Activated CD4-positive, alpha-beta T cell treated with anti-CD3 and anti-CD28 coated beads, Interleukin-2, amount 10 ng/mL, durations not matched to agents 7 days and 5 days (primary cell): ENCODE measurements around the gene DNAAF2. TPM values are rescaled to one million over a fixed set of nuclear protein-coding genes. Genes with fewer than 3 reads are reported as not detected.
"Not testable (repeated sequence)": the region's sequence is repeated elsewhere in the genome, so short reads cannot be mapped to it uniquely, and the experiment has no call there.

ENCODE experiments used
- CTCF ChIA-PET: fragments of 350-600 bp; sonication (Branson Sonifier 250); formaldehyde crosslinking; loops from one replicate; lab custom pipeline; 2021; ENCODE audit warnings: antibody characterized with exemption; lab: Charles Lee
- POLR2A ChIA-PET: fragments of 350-600 bp; sonication (Branson Sonifier 250); formaldehyde crosslinking; loops from one replicate; lab custom pipeline; 2021; ENCODE audit warnings: antibody characterized with exemption; lab: Charles Lee
- DNase-seq: peaks from one replicate; pipeline ENCODE4 v3.0.0-alpha.2; 2020
- H3K27ac Mint-ChIP-seq: one replicate; pipeline ENCODE4 v1.8.0; 2021; ENCODE audit warnings: mild to moderate bottlenecking, moderate library complexity, mixed read lengths
- H3K27me3 Mint-ChIP-seq: one replicate; pipeline ENCODE4 v1.8.0; 2021; ENCODE audit warnings: mixed read lengths
- H3K36me3 Mint-ChIP-seq: one replicate; pipeline ENCODE4 v1.8.0; 2021; ENCODE audit warnings: low read depth, mixed read lengths
- H3K4me1 Mint-ChIP-seq: one replicate; pipeline ENCODE4 v1.8.0; 2021; ENCODE audit warnings: mixed read lengths
- H3K4me3 Mint-ChIP-seq: one replicate; pipeline ENCODE4 v1.8.0; 2021; ENCODE audit warnings: mild to moderate bottlenecking, moderate library complexity, mixed read lengths
- H3K9me3 Mint-ChIP-seq: one replicate; pipeline ENCODE4 v1.8.0; 2021; ENCODE audit warnings: mixed read lengths
- total RNA-seq, 2 experiments: library from RNA; stranded (reverse); gene quantifications; one replicate each; pipeline ENCODE4 v1.2.3, GENCODE V29; 2021

DNAAF2 gene
- total RNA-seq, 2 experiments from 2014 or later, result 5.1 to 5.2 TPM

DNA sequence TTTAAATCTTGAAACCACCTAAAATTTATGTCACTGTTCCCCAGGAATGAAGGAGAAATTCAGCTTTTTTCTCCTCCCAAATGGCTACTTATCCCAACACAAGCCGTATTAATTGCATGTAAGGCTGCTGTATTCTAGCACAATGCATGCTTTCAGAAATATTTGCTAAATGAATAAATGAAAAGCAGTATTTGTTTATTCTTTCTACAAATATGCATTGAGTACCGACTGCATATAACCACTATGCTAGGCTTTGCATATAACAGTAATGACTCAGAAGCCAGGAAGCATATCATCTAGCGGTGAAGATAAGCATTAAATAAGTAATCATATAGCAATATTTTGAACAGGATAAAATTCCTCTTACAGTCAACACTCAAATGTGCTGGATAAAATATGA is 42.0 kb downstream of the DNAAF2 start:
- Mint-ChIP-seq H3K4me3 (no peak overlapping the region), H3K4me1 (peaks cover 25% of the 10 kb centered on the region), H3K36me3 (peaks cover 4% of the 10 kb centered on the region), H3K9me3 (no peaks in the 10 kb centered on the region), H3K27ac (no peak overlapping the region), H3K27me3 (peaks cover 2% of the 10 kb centered on the region)
- no peak for DNase-seq
- ChIA-PET POLR2A (no interaction called here), CTCF (no interaction called here)

GRCh38 chr14:49589387-49589786 is 45.7 kb downstream of the DNAAF2 start:
- POLR2A ChIA-PET, result no interaction called here
- Mint-ChIP-seq H3K9me3 (no peaks in the 10 kb centered on the region), H3K4me1 (peaks cover 21% of the 10 kb centered on the region), H3K27me3 (no peaks in the 10 kb centered on the region), H3K27ac (no peak overlapping the region), H3K4me3 (no peak overlapping the region), H3K36me3 (peaks cover 18% of the 10 kb centered on the region)
- CTCF ChIA-PET, result interaction anchor here (0.9 kb wide), 1 partner anchor 128 kb away, joined by 3 read pairs; no protein-coding TSS in a partner anchor
- no peak for DNase-seq

DNA sequence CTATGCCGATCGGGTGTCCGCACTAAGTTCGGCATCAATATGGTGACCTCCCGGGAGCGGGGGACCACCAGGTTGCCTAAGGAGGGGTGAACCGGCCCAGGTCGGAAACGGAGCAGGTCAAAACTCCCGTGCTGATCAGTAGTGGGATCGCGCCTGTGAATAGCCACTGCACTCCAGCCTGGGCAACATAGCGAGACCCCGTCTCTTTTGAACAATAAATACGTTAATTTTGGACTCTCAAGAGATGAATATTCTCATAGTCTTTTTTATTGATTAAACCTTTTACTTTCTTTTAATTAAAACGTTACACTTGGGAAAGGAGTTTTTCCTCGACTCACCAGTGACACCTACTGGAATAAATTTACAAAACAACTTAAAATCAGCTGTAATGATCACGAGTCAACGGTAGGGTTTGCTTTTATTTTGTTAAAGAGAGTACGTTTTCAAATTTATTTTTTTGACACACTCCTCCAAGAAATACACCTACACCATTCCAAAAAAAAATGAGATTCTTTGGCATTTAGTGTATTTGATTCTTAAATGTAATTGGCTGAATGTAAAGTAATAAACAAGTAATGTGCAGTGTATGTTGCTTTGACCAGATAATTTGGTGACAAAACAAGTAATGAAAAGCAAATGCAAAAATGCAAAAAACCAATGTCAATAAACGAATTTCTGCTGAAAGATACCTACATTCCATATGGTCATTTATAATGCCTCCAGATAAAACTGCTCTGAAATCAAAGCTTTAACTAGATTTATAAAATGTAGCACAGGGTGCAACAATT is 48.2 kb downstream of the DNAAF2 start:
- Mint-ChIP-seq H3K9me3 (no peaks in the 10 kb centered on the region), H3K36me3 (peaks cover 41% of the 10 kb centered on the region), H3K4me1 (peaks cover 41% of the 10 kb centered on the region), H3K27me3 (no peaks in the 10 kb centered on the region), H3K4me3 (peak overlapping the region; percentile 80), H3K27ac (peak overlapping the region; percentile 100)
- ChIA-PET POLR2A (interaction anchor here (0.6 to 1.5 kb wide), 4 partner anchors 12 to 47 kb away, joined by 3 to 18 read pairs (median 4); partner anchors contain the start of genes LRR1, MGAT2 and RPL36AL), CTCF (interaction anchor here (0.5 to 3.7 kb wide), 17 partner anchors 9 to 724 kb away, joined by 3 to 30 read pairs (median 4); partner anchors contain the start of genes DNAAF2, LRR1, MGAT2 and POLE2)
- peak; percentile 55 for DNase-seq

GRCh38 chr14:49585803-49586672 is 49.0 kb downstream of the DNAAF2 start, which contains the start of gene RPS29:
TSS of gene RPS29 (minus strand) at chr14:49586380. CDS start at chr14:49586346, 34 bp downstream.
- ChIA-PET POLR2A (interaction anchor here (0.6 to 1.5 kb wide), 6 partner anchors 13 to 184 kb away, joined by 3 to 18 read pairs (median 4); partner anchors contain the start of genes LRR1, MGAT2 and RPL36AL), CTCF (interaction anchor here (0.6 to 3.7 kb wide), 10 partner anchors 10 to 458 kb away, joined by 3 to 30 read pairs (median 4); partner anchors contain the start of genes DNAAF2, LRR1, MGAT2 and NEMF)
- Mint-ChIP-seq H3K4me3 (peak within 1 kb of the TSS; percentile 80), H3K36me3 (peaks cover 50% of the 10 kb centered on the region), H3K27me3 (no peaks in the 10 kb centered on the region), H3K9me3 (no peaks in the 10 kb centered on the region), H3K4me1 (peaks cover 49% of the 10 kb centered on the region), H3K27ac (peak within 1 kb of the TSS; percentile 100)
- peak; percentile 99 for DNase-seq

GRCh38 chr14:49584981-49585640 is 49.9 kb downstream of the DNAAF2 start:
- POLR2A ChIA-PET, result interaction anchor here (0.6 to 0.7 kb wide), 6 partner anchors 17 to 478 kb away, joined by 3 to 8 read pairs (median 4); no protein-coding TSS in a partner anchor
- H3K27me3 Mint-ChIP-seq, H3K9me3 Mint-ChIP-seq, DNase-seq: not testable (repeated sequence)
- Mint-ChIP-seq H3K4me1 (peaks cover 52% of the 10 kb centered on the region), H3K4me3 (peak overlapping the region; percentile 80), H3K27ac (peak overlapping the region; percentile 100), H3K36me3 (peaks cover 53% of the 10 kb centered on the region)
- CTCF ChIA-PET, result interaction anchor here (0.6 to 3.7 kb wide), 9 partner anchors 10 to 267 kb away, joined by 3 to 30 read pairs (median 4); partner anchors contain the start of genes DNAAF2, LRR1, MGAT2 and NEMF

DNA sequence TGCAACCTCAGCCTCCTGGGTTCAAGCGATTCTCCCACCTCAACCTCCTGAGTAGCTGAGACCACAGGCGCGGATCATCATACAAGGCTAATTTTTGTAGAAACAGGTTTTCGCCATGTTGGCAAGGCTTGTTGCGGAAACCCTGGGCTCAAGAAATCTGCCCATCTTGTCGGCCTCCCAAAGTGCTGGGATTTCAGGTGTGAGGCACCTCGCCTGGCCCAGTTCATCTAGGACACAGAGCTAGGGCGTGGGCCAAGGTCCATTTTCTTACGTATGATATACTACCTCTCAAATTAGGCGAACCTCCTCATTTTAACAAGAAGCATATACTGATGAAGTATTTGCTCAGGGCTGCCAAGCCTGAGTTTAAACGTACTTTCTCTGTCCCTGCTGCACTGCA is 51.0 kb downstream of the DNAAF2 start:
- POLR2A ChIA-PET, result interaction anchor here (0.6 kb wide), 1 partner anchor 8 kb away, joined by 3 read pairs; no protein-coding TSS in a partner anchor
- Mint-ChIP-seq H3K4me3 (peak overlapping the region; percentile 80), H3K9me3 (no peaks in the 10 kb centered on the region), H3K27me3 (no peaks in the 10 kb centered on the region), H3K27ac (peak overlapping the region; percentile 73), H3K4me1 (peaks cover 57% of the 10 kb centered on the region), H3K36me3 (peaks cover 59% of the 10 kb centered on the region)
- CTCF ChIA-PET, result interaction anchor here (1.0 kb wide), 1 partner anchor 15 kb away, joined by 3 read pairs; the partner anchor contains the start of gene LRR1
- DNase-seq, result no peak

DNA sequence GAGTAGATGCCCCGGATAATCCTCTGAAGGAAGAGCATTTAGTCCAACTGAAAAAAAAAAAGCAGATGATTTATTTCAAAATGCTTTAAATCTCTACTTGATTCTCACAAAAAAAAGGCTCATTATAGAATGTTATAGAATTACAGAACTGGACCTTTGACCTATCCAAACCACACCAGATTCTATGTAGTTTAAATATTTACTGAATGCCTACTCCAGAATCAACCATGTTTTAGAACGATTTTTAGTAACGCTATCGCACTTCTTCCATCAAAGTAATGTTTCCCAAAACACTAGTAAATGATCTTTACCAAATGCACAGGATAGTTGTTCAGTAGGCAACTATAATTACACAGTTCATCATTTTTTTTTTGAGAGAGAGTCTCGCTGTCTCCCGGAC is 51.4 kb downstream of the DNAAF2 start:
- Mint-ChIP-seq H3K27ac (peak overlapping the region; percentile 73), H3K4me1 (peaks cover 60% of the 10 kb centered on the region), H3K4me3 (peak overlapping the region; percentile 80), H3K27me3 (no peaks in the 10 kb centered on the region), H3K9me3 (no peaks in the 10 kb centered on the region), H3K36me3 (peaks cover 59% of the 10 kb centered on the region)
- DNase-seq, result no peak
- ChIA-PET CTCF (no interaction called here), POLR2A (no interaction called here)

GRCh38 chr14:49582113-49582977 is 52.7 kb downstream of the DNAAF2 start:
- Mint-ChIP-seq H3K27ac (no peak overlapping the region), H3K27me3 (no peaks in the 10 kb centered on the region), H3K4me1 (peaks cover 60% of the 10 kb centered on the region), H3K4me3 (no peak overlapping the region), H3K9me3 (no peaks in the 10 kb centered on the region), H3K36me3 (peaks cover 67% of the 10 kb centered on the region)
- DNase-seq, result no peak
- ChIA-PET CTCF (interaction anchor here (0.7 kb wide), 2 partner anchors 13 to 1666 kb away, joined by 3 to 4 read pairs; no protein-coding TSS in a partner anchor), POLR2A (interaction anchor here (0.6 kb wide), 1 partner anchor 729 kb away, joined by 3 read pairs; no protein-coding TSS in a partner anchor)

GRCh38 chr14:49581209-49582112 is 53.6 kb downstream of the DNAAF2 start:
- H3K27ac Mint-ChIP-seq, result no peak overlapping the region
- no peaks in the 10 kb centered on the region for H3K9me3 Mint-ChIP-seq
- no peaks in the 10 kb centered on the region for H3K27me3 Mint-ChIP-seq
- CTCF ChIA-PET, result interaction anchor here (0.7 to 1.2 kb wide), 3 partner anchors 12 to 1667 kb away, joined by 3 to 4 read pairs (median 3); no protein-coding TSS in a partner anchor
- DNase-seq, result no peak
- peaks cover 53% of the 10 kb centered on the region for H3K4me1 Mint-ChIP-seq
- H3K4me3 Mint-ChIP-seq, result no peak overlapping the region
- H3K36me3 Mint-ChIP-seq, result peaks cover 73% of the 10 kb centered on the region
- POLR2A ChIA-PET, result interaction anchor here (0.6 to 0.8 kb wide), 2 partner anchors 38 to 730 kb away, joined by 3 read pairs; no protein-coding TSS in a partner anchor

DNA sequence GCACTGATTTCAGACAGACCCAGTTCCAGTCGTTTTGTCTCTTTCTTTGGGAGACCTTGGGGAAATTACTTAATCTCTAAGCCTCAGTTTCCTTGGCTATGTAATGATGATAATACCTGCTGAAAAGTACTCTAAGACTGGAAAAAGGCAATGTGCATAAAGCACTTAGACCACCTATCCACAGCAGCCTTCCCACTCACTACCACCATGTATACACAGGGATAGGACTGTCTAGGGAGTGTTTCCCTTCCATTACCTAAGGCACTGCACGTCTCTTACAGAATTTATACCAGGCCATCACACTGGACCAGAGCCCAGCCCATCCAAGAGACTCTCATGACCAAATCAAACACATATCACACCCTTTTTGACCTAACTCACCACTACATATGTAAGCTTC is 55.2 kb downstream of the DNAAF2 start:
- CTCF ChIA-PET, result interaction anchor here (1.1 kb wide), 1 partner anchor 8 kb away, joined by 3 read pairs; no protein-coding TSS in a partner anchor
- Mint-ChIP-seq H3K4me1 (peaks cover 49% of the 10 kb centered on the region), H3K36me3 (peaks cover 68% of the 10 kb centered on the region), H3K27ac (no peak overlapping the region), H3K4me3 (no peak overlapping the region), H3K27me3 (no peaks in the 10 kb centered on the region), H3K9me3 (no peaks in the 10 kb centered on the region)
- POLR2A ChIA-PET, result no interaction called here
- no peak for DNase-seq
